Left lobe of liver (tissue), 2 donors: ENCODE results near the gene POTEJ. TPM values are rescaled to one million over a fixed set of nuclear protein-coding genes. Genes with fewer than 3 reads are reported as not detected.
"Not testable (repeated sequence)": the region's sequence is repeated elsewhere in the genome, so short reads cannot be mapped to it uniquely, and the experiment has no call there.

Experiments
- ATAC-seq: fragments of 200-7000 bp; cut with Tn5 transposase; one replicate; pipeline ENCODE4 v1.9.1; 2020; ENCODE audit warnings: mild to moderate bottlenecking, moderate library complexity
- DNase-seq: peaks from one replicate; pipeline ENCODE4 v3.0.0-alpha.2; 2020; ENCODE audit warnings: low spot score
- total RNA-seq: library from RNA; stranded (reverse); gene quantifications from one replicate; pipeline ENCODE4 v1.2.1, GENCODE V29; 2021
- donor health status: DM: no; HTN: no; CAD: no; lungs with moderate emphysema.
- donor health status: DM: no; HTN: yes; CAD: no.

POTEJ gene
- total RNA-seq, 1 donor from 2014 or later = not detected

DNA sequence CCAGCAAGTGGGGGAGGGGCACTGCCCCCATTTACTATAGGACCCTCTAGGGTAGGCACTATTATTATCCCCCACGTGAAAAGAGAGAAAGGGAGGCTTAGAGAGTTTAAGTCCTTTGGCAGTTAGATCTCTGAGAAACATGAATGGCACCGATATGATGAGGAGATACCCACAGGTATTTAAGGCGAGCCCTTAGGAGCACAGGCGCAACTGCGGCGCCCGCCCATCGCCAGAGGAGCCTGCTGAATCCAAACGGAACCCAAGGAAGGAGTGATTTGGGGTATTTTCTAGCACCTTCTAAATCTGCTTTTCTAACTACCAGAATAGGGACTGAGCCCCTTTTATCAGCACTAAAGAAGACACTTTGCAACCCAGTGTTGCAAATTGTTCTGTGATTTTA lies 11.3 kb upstream of the POTEJ start:
- not testable (repeated sequence) for DNase-seq, ATAC-seq

DNA sequence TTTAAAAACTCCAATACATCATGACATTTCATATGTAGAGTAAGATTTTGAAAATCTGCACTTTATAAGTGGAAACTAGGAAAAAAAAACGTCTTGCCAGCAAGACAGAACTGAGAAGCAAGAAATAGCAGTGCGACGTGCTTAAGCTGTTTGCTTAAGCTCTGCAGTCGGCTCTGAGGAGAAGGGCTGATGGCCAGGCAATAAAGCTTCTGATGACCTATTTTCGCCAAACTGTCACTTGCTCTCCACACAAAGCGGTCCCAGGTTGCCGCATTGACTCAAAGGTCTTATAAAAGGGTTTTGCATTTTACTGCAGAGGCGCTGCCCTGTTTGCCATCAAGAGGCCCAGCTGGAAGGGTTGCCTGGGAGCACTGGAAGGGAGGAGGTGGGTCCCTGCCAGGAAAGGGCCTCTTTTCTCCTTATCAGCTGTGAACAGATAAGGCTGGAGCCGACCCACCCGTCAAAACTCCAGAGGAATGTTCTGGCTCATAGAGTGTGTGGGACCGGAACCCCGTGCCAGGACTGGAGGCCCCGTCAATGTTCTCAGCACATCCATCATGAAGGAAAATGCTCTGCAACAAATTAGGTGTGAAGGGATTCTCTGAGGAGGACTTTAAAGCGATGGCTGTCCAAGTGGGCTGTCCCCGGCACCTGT lies 9.5 kb upstream of the POTEJ start:
- DNase-seq, ATAC-seq: not testable (repeated sequence)

GRCh38 chr2:130608276-130609001 lies 2.8 kb upstream of the POTEJ start:
- ATAC-seq = not testable (repeated sequence)

GRCh38 chr2:130609002-130609920 lies 2.0 kb upstream of the POTEJ start:
- not testable (repeated sequence) for DNase-seq, ATAC-seq

More at GRCh38 chr2:130608276-130609001, 2.8 kb upstream of the POTEJ start:
- not testable (repeated sequence) for DNase-seq

GRCh38 chr2:130610486-130610885 lies 754 bp upstream of the POTEJ start:
- ATAC-seq, DNase-seq: not testable (repeated sequence)

GRCh38 chr2:130628784-130629475 lies 17.7 kb downstream of the POTEJ start:
- DNase-seq, ATAC-seq: not testable (repeated sequence)

- not testable (repeated sequence) for DNase-seq, ATAC-seq
Observed at GRCh38 chr2:130638973-130639372, 27.7 kb downstream of the POTEJ start.

GRCh38 chr2:130641688-130642087 lies 30.4 kb downstream of the POTEJ start:
- ATAC-seq, DNase-seq: not testable (repeated sequence)

DNA sequence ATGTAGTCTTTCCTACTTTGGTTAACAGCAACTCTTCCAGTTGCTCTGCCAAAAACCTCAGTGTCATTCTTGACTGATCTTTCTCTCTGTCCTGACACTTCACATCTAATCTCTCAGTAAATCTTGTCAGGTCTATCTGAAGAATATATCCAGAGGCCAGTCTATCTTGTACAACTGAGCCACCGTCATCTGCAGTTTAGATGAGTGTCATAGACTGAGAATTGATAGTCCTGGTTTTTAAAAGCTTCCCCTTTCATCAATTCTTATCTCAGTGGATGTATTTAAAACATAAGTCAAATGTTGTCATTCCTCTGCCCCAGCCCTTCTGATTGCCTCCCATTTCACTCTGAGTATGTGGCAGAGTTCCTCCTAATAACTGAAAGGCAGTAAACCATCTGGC lies 38.0 kb downstream of the POTEJ start:
- not testable (repeated sequence) for ATAC-seq, DNase-seq

- not testable (repeated sequence) for ATAC-seq
Observed at GRCh38 chr2:130664506-130664905, 53.3 kb downstream of the POTEJ start.

DNA sequence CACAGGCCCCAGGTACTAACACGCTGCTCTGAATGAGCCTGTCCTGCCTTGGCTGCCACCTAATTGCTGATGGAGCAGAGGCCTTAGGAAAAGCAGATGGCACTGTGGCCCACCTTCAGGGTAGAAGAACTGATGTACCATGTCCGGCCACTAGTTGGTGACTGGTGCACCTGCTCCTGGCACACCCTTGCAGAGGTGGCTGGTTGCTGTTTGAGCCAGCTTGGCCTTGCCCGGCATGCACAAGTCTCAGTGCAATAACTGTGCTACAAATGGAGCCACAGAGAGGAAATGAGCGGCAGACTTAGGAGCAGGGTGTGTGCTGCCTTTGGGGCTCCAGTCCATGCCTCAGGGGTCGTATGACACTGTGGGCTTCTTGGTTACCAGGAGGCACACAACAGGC lies 54.4 kb downstream of the POTEJ start:
- ATAC-seq, DNase-seq: not testable (repeated sequence)

More at GRCh38 chr2:130664506-130664905, 53.3 kb downstream of the POTEJ start:
- DNase-seq = not testable (repeated sequence)

DNA sequence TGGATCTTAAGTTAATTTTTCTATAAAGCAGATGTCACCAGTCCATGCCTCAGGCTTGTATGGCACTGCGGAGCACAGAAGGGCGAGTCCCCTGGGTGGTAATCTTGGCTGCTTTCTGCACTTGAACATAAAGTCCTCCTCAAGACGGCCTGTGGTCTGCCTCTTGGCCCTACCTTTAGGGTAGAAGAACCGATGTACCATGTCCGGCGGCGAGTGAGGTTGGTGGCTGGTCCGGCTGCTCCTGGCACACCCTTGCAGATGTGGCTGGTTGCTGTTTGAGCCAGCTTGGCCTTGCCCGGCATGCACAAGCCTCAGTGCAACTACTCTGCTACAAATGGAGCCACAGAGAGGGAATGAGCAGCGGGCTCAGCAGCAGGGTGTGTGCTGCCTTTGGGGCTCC lies 56.3 kb downstream of the POTEJ start:
- not testable (repeated sequence) for ATAC-seq, DNase-seq

- DNase-seq, ATAC-seq: not testable (repeated sequence)
Observed at GRCh38 chr2:130670026-130670745, 58.9 kb downstream of the POTEJ start.

DNA sequence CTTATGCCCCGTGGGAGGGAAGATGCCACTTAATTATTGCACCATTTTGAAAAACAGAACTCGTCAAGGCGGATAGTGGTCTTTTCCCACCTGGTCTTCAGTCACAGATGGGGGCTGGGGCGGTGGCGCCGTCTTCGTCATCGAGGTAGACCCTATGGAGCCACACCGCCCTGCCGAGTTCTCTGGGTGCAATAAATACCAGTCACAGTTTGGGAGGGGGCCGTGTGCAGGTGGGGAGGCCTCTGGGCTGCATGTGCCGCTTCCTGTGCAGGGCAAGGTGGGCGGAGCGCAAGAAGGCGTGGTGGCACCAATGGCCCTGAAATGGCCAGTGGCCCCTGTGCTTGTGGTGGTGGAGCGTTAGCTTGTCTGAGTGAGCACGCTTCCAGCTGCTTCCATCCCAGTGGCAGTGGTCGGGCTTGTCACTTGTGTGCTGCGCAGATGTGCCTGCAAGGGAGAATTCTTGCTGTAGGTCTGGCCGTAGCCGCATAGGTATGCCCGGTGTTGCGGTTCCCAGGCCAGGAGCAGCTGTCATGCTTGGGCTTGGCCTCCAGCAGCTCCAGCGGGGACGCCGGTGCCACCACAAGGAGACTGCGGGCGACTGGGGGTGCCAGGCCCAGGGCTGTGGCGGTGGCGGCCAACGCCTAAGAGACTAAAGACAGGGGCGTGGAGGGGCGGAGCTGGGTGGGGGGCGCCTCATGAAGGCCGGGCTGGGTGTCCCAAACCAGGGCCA lies 81.0 kb downstream of the POTEJ start:
- ATAC-seq = peak; percentile 63
- DNase-seq = not testable (repeated sequence)

- peak; percentile 58 for ATAC-seq
- DNase-seq = not testable (repeated sequence)
Observed at GRCh38 chr2:130693474-130693873, 82.2 kb downstream of the POTEJ start.

DNA sequence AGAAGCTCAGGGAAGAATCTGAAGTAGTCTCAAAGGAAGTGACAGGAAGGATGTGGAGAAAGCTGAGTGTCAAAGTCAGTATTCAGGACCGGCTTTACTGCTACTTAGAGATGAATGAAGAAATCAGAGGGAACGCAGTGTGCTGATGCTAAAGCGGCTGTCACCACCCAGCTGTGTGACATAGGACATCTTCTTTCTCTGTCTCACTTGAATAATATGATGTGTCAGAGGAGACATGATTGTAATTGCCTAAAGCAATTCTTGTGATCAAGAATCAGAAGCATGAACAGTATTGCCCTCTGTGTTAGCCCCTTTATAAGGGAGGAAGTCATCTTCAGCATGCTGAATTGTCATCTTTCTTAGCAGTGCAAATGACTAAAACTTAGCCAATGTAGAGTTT lies 92.0 kb downstream of the POTEJ start:
- ATAC-seq = not testable (repeated sequence)

More for the DNA sequence above, 92.0 kb downstream of the POTEJ start:
- DNase-seq = not testable (repeated sequence)
